ENCODE results near the gene JMJD8. TPM values are rescaled to one million over a fixed set of nuclear protein-coding genes. Genes with fewer than 3 reads are reported as not detected.

JMJD8 gene
- total and polyA plus RNA-seq, 9 of the 15 experiments (the other 6 are each of a cell fraction or from before 2014, with no cell fraction given): 1.2 to 50.6 (median 29.3) TPM

- TF ChIP-seq NKRF (IDR thresholded peaks at IDR 0.05; ENCODE audit: borderline replicate concordance) (peak; percentile 48; the same call in 1 of the 2 replicates), L3MBTL2 (IDR thresholded peaks at IDR 0.05) (peak; percentile 68), PHTF2 (CRISPR knock-in tag; IDR thresholded peaks at IDR 0.05) (no peak), ZKSCAN3 (CRISPR knock-in tag; IDR thresholded peaks at IDR 0.05) (no peak), ZNF717 (CRISPR knock-in tag; IDR thresholded peaks at IDR 0.05) (no peak), ZNF764 (CRISPR knock-in tag; IDR thresholded peaks at IDR 0.05; ENCODE audit: low read depth) (no peak), CTCF (IDR thresholded peaks at IDR 0.05 in 2 of 3, conservative IDR thresholded peaks at IDR 0.05 in 1 of 3; ENCODE audit: insufficient read depth in 2 of 3, low read depth in 1 of 3, low read length in 3 of 3) (no peak), PML (IDR thresholded peaks at IDR 0.05; ENCODE audit: low read length) (no peak), ARID3B (CRISPR knock-in tag; IDR thresholded peaks at IDR 0.05; ENCODE audit: borderline replicate concordance) (no peak), PRDM10 (IDR thresholded peaks at IDR 0.05; ENCODE audit: partially characterized antibody) (peak; percentile 81), SMARCA4 (IDR thresholded peaks at IDR 0.05) (no peak), ZNF561 (CRISPR knock-in tag; conservative IDR thresholded peaks at IDR 0.05) (no peak), MCM7 (IDR thresholded peaks at IDR 0.05) (no peak), MBD2 (IDR thresholded peaks at IDR 0.05; ENCODE audit: borderline replicate concordance, low read depth) (0 out of 2 replicates have a peak, but pooled peaks have one; percentile 34), ARID1B (IDR thresholded peaks at IDR 0.05) (no peak), GTF2E2 (tag; IDR thresholded peaks at IDR 0.05) (no peak), TGIF2 (CRISPR knock-in tag; IDR thresholded peaks at IDR 0.05) (no peak)
Observed at GRCh38 chr16:728131-728889, 44.2 kb upstream of the JMJD8 start (continued).

Data from K562 (cell line).